Transverse colon (tissue), 4 donors: ENCODE data around the gene MLANA. TPM values are rescaled to one million over a fixed set of nuclear protein-coding genes. Genes with fewer than 3 reads are reported as not detected.

ENCODE experiments used
- DNase-seq: peaks from one replicate; pipeline ENCODE4 v3.0.0-alpha.2; 2019
- H3K27ac ChIP-seq, 4 donors: fragments of 200-600 bp; sonication (generic); 2 replicates each; pipeline ENCODE4 v1.5.1; 2016 to 2018; ENCODE audit warnings: inconsistent platforms in 4 of 4
- H3K27me3 ChIP-seq: fragments of 200-600 bp; sonication (generic); 2 replicates; pipeline ENCODE4 v1.5.1; 2017; ENCODE audit warnings: inconsistent platforms
- H3K36me3 ChIP-seq, 4 donors: fragments of 200-600 bp; sonication (generic); 2 replicates each; pipeline ENCODE4 v1.5.1; 2017 to 2019; ENCODE audit warnings: inconsistent platforms in 4 of 4
- H3K4me1 ChIP-seq, 4 donors: fragments of 200-600 bp; sonication (generic); 2 replicates each; pipeline ENCODE4 v1.5.1; 2017 to 2020; ENCODE audit warnings: inconsistent platforms in 4 of 4
- H3K4me3 ChIP-seq, 4 donors: fragments of 200-600 bp; sonication (generic); 1 replicate in 1 of 4; 2 replicates in 3 of 4; pipeline versions ENCODE4 v1.5.1 to v1.6.1; 2017 to 2019; ENCODE audit warnings: inconsistent platforms in 4 of 4
- H3K9me3 ChIP-seq, 2 donors: fragments of 200-600 bp; sonication (generic); 2 replicates each; pipeline ENCODE4 v1.5.1; 2017 to 2019; ENCODE audit warnings: inconsistent platforms in 2 of 2
- CTCF ChIP-seq, 5 experiments: fragments of 200-600 bp in 3 of 5; fragments of 450-650 bp in 2 of 5; sonication (generic) in 3 of 5; IDR thresholded peaks; 1 replicate in 2 of 5; 2 replicates in 3 of 5; pipeline ENCODE4 v1.5.1; 2016 to 2017; ENCODE audit warnings: antibody characterized with exemption in 5 of 5, inconsistent platforms in 3 of 5, mild to moderate bottlenecking in 2 of 5, moderate library complexity in 1 of 5
- EP300 ChIP-seq: sonication (generic); formaldehyde crosslinking; IDR thresholded peaks from one replicate; pipeline ENCODE4 v1.6.1; 2017; ENCODE audit warnings: antibody characterized with exemption, low read depth
- POLR2A ChIP-seq: fragments of 450-650 bp; IDR thresholded peaks from one replicate; pipeline ENCODE4 v1.6.1; 2016; ENCODE audit warnings: antibody characterized with exemption, mild to moderate bottlenecking, moderate library complexity
- POLR2AphosphoS5 ChIP-seq, 3 donors: sonication (generic); formaldehyde crosslinking; IDR thresholded peaks; one replicate each; pipeline ENCODE4 v1.6.1; 2016; ENCODE audit warnings: antibody characterized with exemption in 3 of 3
- WGBS, 2 donors: methylation state at CpG; one replicate each; pipeline ENCODE4 v1.1.5; 2018; ENCODE audit warnings: low coverage in 1 of 2; 5-methylcytosine and 5-hydroxymethylcytosine counted together
- in situ Hi-C, 4 donors: fragments of 200-750 bp; cut with MboI; loops; one replicate each; pipeline versions ENCODE4 v1.15.0 to v1.15.1; 2017; ENCODE audit warnings: low sequenced_read_pairs in 3 of 4, low pct_ligation_motif_present in 1 of 4, low pct_unique_long_range_greater_than_20kb in 1 of 4
- intact Hi-C: fragments of 100-400 bp; cut with DNase I; formaldehyde crosslinking; loops from one replicate; pipeline ENCODE4 v1.15.1; 2023; ENCODE audit warnings: low total_unique reads
- total RNA-seq, 4 donors: library from RNA; depleted of rRNA; stranded (reverse); fragments of >200 nt; gene quantifications; one replicate each; pipeline ENCODE4 v1.1.0, GENCODE V29; 2016

Gene MLANA
- total RNA-seq, 4 donors from 2014 or later = not detected

- no peaks in the 10 kb centered on the region for H3K9me3 ChIP-seq
- 84 to 100% methylated on average over 2 to 3 of the region's 3 CpGs for WGBS, 2 donors
- in situ Hi-C loops (no loop called here), intact Hi-C loops (no loop called here)
- H3K4me3 ChIP-seq = no peak overlapping the region
- no peaks in the 10 kb centered on the region for H3K27me3 ChIP-seq
- H3K27ac ChIP-seq = no peak overlapping the region
- no peaks in the 10 kb centered on the region for H3K36me3 ChIP-seq
- no peak for DNase-seq
- TF ChIP-seq CTCF (IDR thresholded peaks at IDR 0.05) = no peak
- no peak for TF ChIP-seq EP300
- no peak for TF ChIP-seq POLR2A
- TF ChIP-seq POLR2AphosphoS5 (IDR thresholded peaks at IDR 0.05) = no peak
- H3K4me1 ChIP-seq = peaks cover 0 to 26% (median 9%) of the 10 kb centered on the region in 4 donors
Measured at GRCh38 chr9:5848372-5848882, 42.3 kb upstream of the MLANA start.

- Histone ChIP-seq H3K27me3 (no peaks in the 10 kb centered on the region), H3K4me1 (peaks cover 0 to 17% (median 5%) of the 10 kb centered on the region in 4 donors), H3K4me3 (no peak overlapping the region), H3K36me3 (no peaks in the 10 kb centered on the region), H3K9me3 (no peaks in the 10 kb centered on the region), H3K27ac (no peak overlapping the region)
- no peak for DNase-seq
- intact Hi-C loops (no loop called here), in situ Hi-C loops (no loop called here)
- no peak for TF ChIP-seq POLR2AphosphoS5 (IDR thresholded peaks at IDR 0.05)
- TF ChIP-seq EP300 = no peak
- no peak for TF ChIP-seq CTCF (IDR thresholded peaks at IDR 0.05)
- TF ChIP-seq POLR2A = no peak
Measured at GRCh38 chr9:5850724-5851122, 40.0 kb upstream of the MLANA start.

- H3K9me3 ChIP-seq = no peaks in the 10 kb centered on the region
- in situ Hi-C loops (no loop called here), intact Hi-C loops (no loop called here)
- H3K36me3 ChIP-seq = no peaks in the 10 kb centered on the region
- peak; percentile 21 for DNase-seq
- peaks cover 0 to 17% (median 5%) of the 10 kb centered on the region in 4 donors for H3K4me1 ChIP-seq
- TF ChIP-seq POLR2A (no peak), EP300 (no peak), CTCF (IDR thresholded peaks at IDR 0.05) (no peak), POLR2AphosphoS5 (IDR thresholded peaks at IDR 0.05) (no peak)
- WGBS, 2 donors = 15 to 48% methylated on average over 2 of the region's 2 CpGs
- no peaks in the 10 kb centered on the region for H3K27me3 ChIP-seq
- H3K27ac ChIP-seq = peak overlapping the region in 2 of 4 donors; percentile 13 to 37
- no peak overlapping the region for H3K4me3 ChIP-seq
Measured at GRCh38 chr9:5851445-5851844, 39.2 kb upstream of the MLANA start.

- H3K36me3 ChIP-seq = no peaks in the 10 kb centered on the region
Measured at GRCh38 chr9:5852987-5853386, 37.7 kb upstream of the MLANA start.

More at GRCh38 chr9:5852987-5853386, 37.7 kb upstream of the MLANA start:
- in situ Hi-C loops = no loop called here
- Histone ChIP-seq H3K27me3 (no peaks in the 10 kb centered on the region), H3K27ac (no peak overlapping the region), H3K4me3 (no peak overlapping the region), H3K4me1 (peaks cover 0 to 17% (median 5%) of the 10 kb centered on the region in 4 donors), H3K9me3 (no peaks in the 10 kb centered on the region)
- intact Hi-C loops = no loop called here
- TF ChIP-seq POLR2A (no peak), EP300 (no peak), CTCF (IDR thresholded peaks at IDR 0.05) (no peak), POLR2AphosphoS5 (IDR thresholded peaks at IDR 0.05) (no peak)
- WGBS, 2 donors = 71 to 72% methylated on average over 1 of the region's 1 CpG
- no peak for DNase-seq
